Measurements from ENCODE around the gene SIL1. TPM values are rescaled to one million over a fixed set of nuclear protein-coding genes. Genes with fewer than 3 reads are reported as not detected.
A peak's percentile ranks its signal among the peaks of the same experiment; 100 is the strongest.

Gene SIL1
- 10 to 100 TPM; 28.6 to 48.1 (median 36.5) TPM for total RNA-seq

DNA sequence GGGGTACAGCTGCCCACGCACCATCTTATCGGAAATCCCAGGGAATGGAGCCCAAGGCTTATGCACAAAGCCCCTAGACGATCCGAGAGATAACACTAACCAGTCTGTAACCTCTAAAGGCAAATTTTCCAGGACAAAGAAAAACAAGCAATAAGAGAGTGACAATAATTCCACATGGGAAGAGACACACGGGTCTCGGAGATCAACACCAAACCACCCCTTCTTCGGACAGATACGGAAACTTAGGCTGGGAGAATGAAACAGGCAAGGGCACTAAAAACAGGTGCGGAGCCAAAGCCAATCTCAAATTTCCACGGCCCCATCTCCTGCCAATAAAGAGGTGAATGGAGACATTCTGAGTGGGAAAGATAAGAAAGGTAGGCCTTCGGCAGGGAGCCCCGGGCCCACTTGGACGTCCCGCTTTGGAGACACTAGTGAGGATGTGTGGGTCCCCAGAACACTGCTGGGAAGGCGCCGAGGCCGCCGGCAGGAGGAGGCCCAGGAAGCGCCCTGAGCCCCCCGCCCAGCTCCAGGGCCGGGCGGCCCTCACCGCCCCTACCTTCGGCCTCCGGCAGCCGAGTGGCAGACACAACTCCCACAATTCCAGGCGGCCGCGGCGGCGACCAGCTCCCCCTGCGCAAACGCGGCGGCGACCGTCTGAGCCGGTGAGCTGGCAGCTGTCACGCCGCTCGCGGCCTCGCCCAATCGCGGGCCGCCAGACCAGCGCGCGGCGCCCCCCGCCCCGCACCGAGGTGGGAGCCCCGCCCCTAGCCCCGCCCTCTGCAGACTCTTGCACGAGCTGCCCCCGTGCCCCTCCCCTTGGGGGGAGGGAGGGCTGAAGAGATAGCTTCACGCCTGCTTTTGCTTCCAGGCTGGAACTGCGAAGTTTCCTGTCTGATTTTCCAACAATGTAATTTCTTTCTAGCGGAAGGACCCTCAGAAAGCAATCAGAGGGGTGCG, at the start of gene SIL1:
Gene SIL1 (minus strand): TSS at position 659 of the 960 bp plus-strand sequence. CDS start 70,525 bp downstream, outside the sequence.
- WGBS, 2 donors (ENCODE audit: low coverage in 1 of 2): 0 to 3% methylated on average over 9 to 14 of the region's 61 CpGs
- Histone ChIP-seq H3K4me3 (peak within 1 kb of the TSS; percentile 80 to 83), H3K4me1 (peaks cover 0 to 41% (median 4%) of the 10 kb centered on the region in 3 donors), H3K27ac (peak within 1 kb of the TSS; percentile 92 to 96 (median 94)), H3K9me3 (no peaks in the 10 kb centered on the region), H3K36me3 (no peaks in the 10 kb centered on the region), H3K27me3 (no peaks in the 10 kb centered on the region)
- ATAC-seq: peak; percentile 100
- peak; percentile 96 for TF ChIP-seq POLR2AphosphoS5 (IDR thresholded peaks at IDR 0.05)
- TF ChIP-seq EP300 (IDR thresholded peaks at IDR 0.05): no peak
- TF ChIP-seq, protein P1, sequence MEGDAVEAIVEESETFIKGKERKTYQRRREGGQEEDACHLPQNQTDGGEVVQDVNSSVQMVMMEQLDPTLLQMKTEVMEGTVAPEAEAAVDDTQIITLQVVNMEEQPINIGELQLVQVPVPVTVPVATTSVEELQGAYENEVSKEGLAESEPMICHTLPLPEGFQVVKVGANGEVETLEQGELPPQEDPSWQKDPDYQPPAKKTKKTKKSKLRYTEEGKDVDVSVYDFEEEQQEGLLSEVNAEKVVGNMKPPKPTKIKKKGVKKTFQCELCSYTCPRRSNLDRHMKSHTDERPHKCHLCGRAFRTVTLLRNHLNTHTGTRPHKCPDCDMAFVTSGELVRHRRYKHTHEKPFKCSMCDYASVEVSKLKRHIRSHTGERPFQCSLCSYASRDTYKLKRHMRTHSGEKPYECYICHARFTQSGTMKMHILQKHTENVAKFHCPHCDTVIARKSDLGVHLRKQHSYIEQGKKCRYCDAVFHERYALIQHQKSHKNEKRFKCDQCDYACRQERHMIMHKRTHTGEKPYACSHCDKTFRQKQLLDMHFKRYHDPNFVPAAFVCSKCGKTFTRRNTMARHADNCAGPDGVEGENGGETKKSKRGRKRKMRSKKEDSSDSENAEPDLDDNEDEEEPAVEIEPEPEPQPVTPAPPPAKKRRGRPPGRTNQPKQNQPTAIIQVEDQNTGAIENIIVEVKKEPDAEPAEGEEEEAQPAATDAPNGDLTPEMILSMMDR (IDR thresholded peaks at IDR 0.05): peak in 1 of 4 experiments; percentile 21
- peak; percentile 94 to 95 for TF ChIP-seq POLR2A (IDR thresholded peaks at IDR 0.05)

DNA sequence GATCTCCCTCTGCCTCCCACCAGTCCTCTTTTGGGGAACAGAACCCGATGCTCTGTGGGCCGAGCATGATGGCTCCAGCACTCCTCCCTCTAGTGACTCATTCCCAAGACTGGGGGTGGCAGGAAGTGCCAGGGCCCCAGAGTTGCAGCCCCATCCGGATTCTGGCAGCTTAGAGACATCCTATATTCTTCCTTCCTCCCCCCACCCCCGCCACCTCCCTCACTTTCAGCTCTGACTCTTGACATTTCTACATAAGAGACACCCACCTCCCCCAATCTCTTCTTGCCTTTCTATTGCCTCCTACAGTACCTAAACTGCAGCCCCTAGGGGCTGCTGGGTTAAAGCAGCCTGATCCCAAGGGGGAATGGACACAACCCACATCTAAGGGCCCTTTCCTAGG, 48.2 kb upstream of the SIL1 start:
- ATAC-seq: no peak
- Histone ChIP-seq H3K27ac (no peak overlapping the region), H3K4me1 (no peaks in the 10 kb centered on the region), H3K4me3 (no peak overlapping the region), H3K36me3 (no peaks in the 10 kb centered on the region), H3K9me3 (no peaks in the 10 kb centered on the region), H3K27me3 (no peaks in the 10 kb centered on the region)
- TF ChIP-seq EP300 (IDR thresholded peaks at IDR 0.05) (no peak), POLR2A (IDR thresholded peaks at IDR 0.05) (no peak), POLR2AphosphoS5 (IDR thresholded peaks at IDR 0.05) (no peak)
- TF ChIP-seq, protein P1 (IDR thresholded peaks at IDR 0.05): no peak
- 31% methylated on average over 3 of the region's 4 CpGs; no CpG with 5 or more reads in 1 of the 2 donors for WGBS, 2 donors (ENCODE audit: low coverage in 1 of 2)

DNA sequence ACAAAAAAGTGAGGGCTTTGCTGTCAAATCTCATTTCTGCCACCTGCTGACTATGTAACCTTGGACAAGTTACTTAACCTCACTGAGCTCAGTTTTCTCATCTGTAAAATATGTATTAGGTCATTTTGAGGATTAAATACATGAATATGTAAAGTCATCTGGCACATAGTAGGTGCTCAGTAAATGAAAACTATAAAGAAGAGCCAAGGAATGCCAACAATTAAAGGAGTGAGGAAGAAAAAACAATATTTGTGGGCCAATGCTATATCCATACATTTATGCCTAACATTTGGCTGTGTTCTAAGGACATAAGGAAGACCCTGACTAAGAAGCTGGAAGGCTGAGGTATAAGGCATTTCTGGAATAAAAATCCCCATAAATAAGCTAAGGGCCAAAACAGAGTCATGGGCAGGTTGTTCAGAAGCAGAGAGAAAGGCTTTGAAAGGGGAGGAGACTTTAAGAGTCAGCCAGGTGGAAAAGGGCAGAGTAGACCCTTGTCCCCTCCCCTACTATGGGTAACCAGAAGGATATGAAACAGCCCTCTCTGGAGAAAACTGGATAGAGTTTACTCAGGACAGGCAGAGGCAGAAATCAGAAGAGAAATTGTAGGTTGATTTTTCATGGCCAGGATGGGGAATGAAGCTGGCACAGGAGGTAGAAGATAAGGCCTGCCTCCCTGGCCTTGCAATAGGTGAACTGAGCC, 47.6 kb upstream of the SIL1 start:
- H3K27ac ChIP-seq: no peak overlapping the region
- no peaks in the 10 kb centered on the region for H3K36me3 ChIP-seq
- TF ChIP-seq, protein P1 (IDR thresholded peaks at IDR 0.05): no peak
- TF ChIP-seq POLR2A (IDR thresholded peaks at IDR 0.05) (no peak), EP300 (IDR thresholded peaks at IDR 0.05) (no peak), POLR2AphosphoS5 (IDR thresholded peaks at IDR 0.05) (no peak)
- H3K4me3 ChIP-seq: no peak overlapping the region
- no peaks in the 10 kb centered on the region for H3K27me3 ChIP-seq
- ATAC-seq: no peak
- no peaks in the 10 kb centered on the region for H3K4me1 ChIP-seq
- H3K9me3 ChIP-seq: no peaks in the 10 kb centered on the region

DNA sequence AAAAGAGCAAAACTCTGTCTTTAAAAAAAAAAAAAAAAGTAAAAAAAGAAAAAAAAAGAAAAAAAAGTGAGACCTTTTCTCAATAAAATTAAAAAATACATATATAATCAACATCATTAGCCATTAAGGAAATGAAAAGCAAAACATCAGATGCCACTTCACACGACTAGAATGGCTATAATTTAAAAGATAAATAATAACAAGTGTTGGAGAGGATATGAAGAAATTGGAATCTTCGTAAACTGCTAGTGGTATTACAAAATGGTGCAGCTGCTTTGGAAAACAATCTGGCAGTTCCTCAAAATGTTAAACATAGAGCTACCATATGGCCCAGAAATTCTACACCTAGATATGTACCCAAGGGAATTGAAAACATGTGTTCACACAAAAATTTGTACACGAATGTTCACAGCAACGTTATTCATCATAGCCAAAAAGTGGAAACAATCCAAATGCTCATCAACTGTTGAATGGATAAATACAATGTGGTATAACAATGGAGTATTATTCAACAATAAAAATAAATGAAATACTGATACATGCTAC, 45.3 kb upstream of the SIL1 start:
- H3K4me1 ChIP-seq: no peaks in the 10 kb centered on the region
- H3K27ac ChIP-seq: no peak overlapping the region
- H3K9me3 ChIP-seq: no peaks in the 10 kb centered on the region
- 72 to 77% methylated on average over 4 of the region's 4 CpGs for WGBS, 2 donors (ENCODE audit: low coverage in 1 of 2)
- no peak for ATAC-seq
- no peaks in the 10 kb centered on the region for H3K36me3 ChIP-seq
- H3K4me3 ChIP-seq: no peak overlapping the region
- H3K27me3 ChIP-seq: no peaks in the 10 kb centered on the region
- TF ChIP-seq EP300 (IDR thresholded peaks at IDR 0.05) (no peak), POLR2AphosphoS5 (IDR thresholded peaks at IDR 0.05) (no peak), POLR2A (IDR thresholded peaks at IDR 0.05) (no peak)
- TF ChIP-seq, protein P1 (IDR thresholded peaks at IDR 0.05): no peak

All from gastroesophageal sphincter (tissue), 4 donors.